Stomach (tissue), 9 donors: Measurements from ENCODE around the gene NEK10. TPM values are rescaled to one million over a fixed set of nuclear protein-coding genes. Genes with fewer than 3 reads are reported as not detected.
A peak's percentile ranks its signal among the peaks of the same experiment; 100 is the strongest.

Source experiments
- DNase-seq, 2 donors: peaks; one replicate each; pipeline versions ENCODE4 v3.0.0 to v3.0.0-alpha.2; 2013 to 2019
- H3K27ac ChIP-seq, 5 donors: fragments of 200-600 bp in 4 of 5; sonication (generic) in 4 of 5; one replicate each; pipeline ENCODE4 v1.5.1; 2013 to 2019; ENCODE audit warnings: mild to moderate bottlenecking in 1 of 5, moderate library complexity in 1 of 5
- H3K27me3 ChIP-seq, 3 donors: fragments of 200-600 bp; sonication (generic); one replicate each; pipeline ENCODE4 v1.5.1; 2017 to 2019; ENCODE audit warnings: mixed run types in 1 of 3
- H3K36me3 ChIP-seq, 4 donors: fragments of 200-600 bp; sonication (generic); 1 replicate in 3 of 4; 2 replicates in 1 of 4; pipeline ENCODE4 v1.5.1; 2016 to 2019
- H3K4me1 ChIP-seq, 4 donors: fragments of 200-600 bp; sonication (generic); one replicate each; pipeline ENCODE4 v1.5.1; 2016 to 2019
- H3K4me3 ChIP-seq, 4 donors: fragments of 200-600 bp; sonication (generic) in 3 of 4; one replicate each; pipeline ENCODE4 v1.5.1; 2016 to 2019; ENCODE audit warnings: mild to moderate bottlenecking in 1 of 4
- H3K9me3 ChIP-seq, 4 donors: fragments of 200-600 bp; sonication (generic); one replicate each; pipeline ENCODE4 v1.5.1; 2016 to 2019
- EP300 ChIP-seq: sonication (generic); formaldehyde crosslinking; IDR thresholded peaks from one replicate; pipeline ENCODE4 v1.6.1; 2017; ENCODE audit warnings: antibody characterized with exemption
- POLR2A ChIP-seq, 4 donors: fragments of 450-650 bp; IDR thresholded peaks; one replicate each; pipeline ENCODE4 v1.6.1; 2016; ENCODE audit warnings: antibody characterized with exemption in 4 of 4, control low read depth in 2 of 4, mild to moderate bottlenecking in 1 of 4, moderate library complexity in 1 of 4
- POLR2AphosphoS5 ChIP-seq, 3 donors: sonication (generic); formaldehyde crosslinking; IDR thresholded peaks; one replicate each; pipeline ENCODE4 v1.6.1; 2016; ENCODE audit warnings: antibody characterized with exemption in 3 of 3
- WGBS, 5 donors: extraction: QIAGEN DNeasy Blood & Tissue Kit in 3 of 5; methylation state at CpG; one replicate each; pipeline versions ENCODE4 v1.1.5 to v1.1.7; 2013 to 2018; 5-methylcytosine and 5-hydroxymethylcytosine counted together
- intact Hi-C: fragments of 100-400 bp; cut with DNase I; formaldehyde crosslinking; loops from one replicate; pipeline ENCODE4 v1.15.1; 2023; ENCODE audit warnings: low total_unique reads
- polyA plus RNA-seq, 3 donors: library from polyadenylated mRNA; stranded (reverse); fragments of 200-250 nt; gene quantifications; one replicate each; pipeline ENCODE4 v1.2.3, GENCODE V29; 2013
- total RNA-seq, 5 donors: library from RNA; depleted of rRNA; stranded (reverse); fragments of >200 nt; gene quantifications; one replicate each; pipeline versions ENCODE4 v1.1.0 to v1.2.3, GENCODE V29; 2014 to 2016
- TF ChIP-seq, protein P1 (sequence below), 7 experiments: fragments of 450-650 bp in 4 of 7; fragments of 200-600 bp in 3 of 7; sonication (generic) in 3 of 7; IDR thresholded peaks; one replicate each; pipeline ENCODE4 v1.5.1; 2016 to 2019; ENCODE audit warnings: antibody characterized with exemption in 7 of 7, control low read depth in 2 of 7, mild to moderate bottlenecking in 1 of 7
- donor health status: healthy with polysubstance abuse.
- donor health status: Bipolar disorder and iron deficiency.
- donor health status: healthy.

NEK10 gene
- total and polyA plus RNA-seq, 8 donors, result 0.61 to 14.3 (median 1.2) TPM; not detected in 3

DNA sequence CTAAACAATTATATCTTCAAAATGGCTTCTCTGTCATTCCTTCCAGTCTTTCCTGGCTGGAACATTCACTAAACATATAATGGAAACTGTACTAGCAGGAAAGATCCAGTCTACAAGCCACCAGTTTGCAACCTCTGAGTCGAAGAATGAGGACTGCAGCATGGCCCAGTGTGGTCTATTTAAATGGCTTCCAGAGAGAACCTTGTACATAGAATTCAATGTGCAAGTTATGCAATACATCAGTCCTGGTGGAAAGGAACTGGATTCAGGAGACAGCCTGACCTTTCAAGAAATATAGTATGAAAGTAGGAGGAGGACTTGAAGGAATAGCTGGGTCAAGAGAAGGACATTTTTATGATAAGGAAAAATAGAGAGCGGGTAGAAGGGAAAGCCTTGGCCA is 49.9 kb downstream of the NEK10 start:
- Histone ChIP-seq H3K36me3 (no peaks in the 10 kb centered on the region), H3K9me3 (no peaks in the 10 kb centered on the region), H3K27me3 (no peaks in the 10 kb centered on the region), H3K4me3 (no peak overlapping the region), H3K4me1 (peaks cover 0 to 24% (median 7%) of the 10 kb centered on the region in 4 donors), H3K27ac (peak overlapping the region in 3 of 5 donors; percentile 10 to 63 (median 39))
- WGBS, 5 donors, result 84 to 96% (median 92%) methylated on average over 2 of the region's 2 CpGs
- no peak for DNase-seq
- intact Hi-C loops, result no loop called here
- no peak for TF ChIP-seq POLR2A (IDR thresholded peaks at IDR 0.05)
- TF ChIP-seq, protein P1, sequence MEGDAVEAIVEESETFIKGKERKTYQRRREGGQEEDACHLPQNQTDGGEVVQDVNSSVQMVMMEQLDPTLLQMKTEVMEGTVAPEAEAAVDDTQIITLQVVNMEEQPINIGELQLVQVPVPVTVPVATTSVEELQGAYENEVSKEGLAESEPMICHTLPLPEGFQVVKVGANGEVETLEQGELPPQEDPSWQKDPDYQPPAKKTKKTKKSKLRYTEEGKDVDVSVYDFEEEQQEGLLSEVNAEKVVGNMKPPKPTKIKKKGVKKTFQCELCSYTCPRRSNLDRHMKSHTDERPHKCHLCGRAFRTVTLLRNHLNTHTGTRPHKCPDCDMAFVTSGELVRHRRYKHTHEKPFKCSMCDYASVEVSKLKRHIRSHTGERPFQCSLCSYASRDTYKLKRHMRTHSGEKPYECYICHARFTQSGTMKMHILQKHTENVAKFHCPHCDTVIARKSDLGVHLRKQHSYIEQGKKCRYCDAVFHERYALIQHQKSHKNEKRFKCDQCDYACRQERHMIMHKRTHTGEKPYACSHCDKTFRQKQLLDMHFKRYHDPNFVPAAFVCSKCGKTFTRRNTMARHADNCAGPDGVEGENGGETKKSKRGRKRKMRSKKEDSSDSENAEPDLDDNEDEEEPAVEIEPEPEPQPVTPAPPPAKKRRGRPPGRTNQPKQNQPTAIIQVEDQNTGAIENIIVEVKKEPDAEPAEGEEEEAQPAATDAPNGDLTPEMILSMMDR (IDR thresholded peaks at IDR 0.05), result no peak
- no peak for TF ChIP-seq EP300
- TF ChIP-seq POLR2AphosphoS5 (IDR thresholded peaks at IDR 0.05), result no peak

DNA sequence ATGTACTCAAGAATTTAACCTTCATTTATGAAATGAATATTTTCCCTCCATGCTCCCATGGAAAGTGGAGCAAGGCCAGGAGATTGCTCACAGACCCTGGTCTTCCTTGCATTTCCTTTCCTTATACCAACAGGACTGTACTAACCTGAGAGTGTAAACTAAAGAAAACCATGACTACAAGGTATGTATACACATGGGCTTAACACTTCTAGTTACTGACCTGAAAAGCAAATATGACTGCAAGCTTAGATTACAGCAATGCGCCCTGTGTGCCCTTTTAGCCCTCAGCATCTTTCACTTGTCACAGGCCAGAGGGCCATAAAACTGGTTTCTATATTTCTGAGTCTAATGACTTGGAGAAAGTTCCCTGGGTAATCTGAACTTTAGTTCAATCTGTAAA is 52.1 kb downstream of the NEK10 start:
- 26 to 61% (median 47%) methylated on average over 1 of the region's 1 CpG for WGBS, 5 donors

DNA sequence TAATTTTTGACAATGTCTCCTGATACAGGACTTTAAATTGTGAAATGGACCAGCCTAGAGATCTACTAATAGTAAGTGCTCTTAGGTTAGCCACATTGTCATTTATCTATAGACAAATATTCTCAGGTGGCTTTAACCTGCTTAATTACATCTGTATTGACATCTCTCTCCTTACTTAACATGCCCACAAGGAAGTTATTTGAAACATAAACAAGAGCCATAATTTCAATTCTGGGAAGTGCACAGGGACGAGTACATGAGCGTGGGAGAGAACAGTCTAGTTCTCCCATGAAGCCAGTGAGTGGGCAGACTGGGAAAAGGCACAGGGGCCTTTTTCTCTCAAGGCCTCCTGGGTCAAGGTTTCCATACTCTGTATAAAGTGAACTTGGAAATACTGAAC is 54.2 kb downstream of the NEK10 start:
- H3K4me1 ChIP-seq, result peaks cover 4 to 22% (median 10%) of the 10 kb centered on the region in 4 donors
- no peak overlapping the region for H3K4me3 ChIP-seq
- 35 to 62% (median 44%) methylated on average over 2 of the region's 2 CpGs for WGBS, 5 donors
- intact Hi-C loops, result no loop called here
- DNase-seq, result no peak
- no peaks in the 10 kb centered on the region for H3K36me3 ChIP-seq
- H3K27ac ChIP-seq, result no peak overlapping the region
- no peaks in the 10 kb centered on the region for H3K9me3 ChIP-seq
- H3K27me3 ChIP-seq, result no peaks in the 10 kb centered on the region
- no peak for TF ChIP-seq POLR2AphosphoS5 (IDR thresholded peaks at IDR 0.05)
- no peak for TF ChIP-seq EP300

More for the DNA sequence above, 52.1 kb downstream of the NEK10 start:
- peak overlapping the region in 1 of 5 donors; percentile 11 for H3K27ac ChIP-seq
- no peaks in the 10 kb centered on the region for H3K9me3 ChIP-seq
- H3K27me3 ChIP-seq, result no peaks in the 10 kb centered on the region
- intact Hi-C loops, result no loop called here
- DNase-seq, result peak in 1 of 2 donors; percentile 80
- no peak overlapping the region for H3K4me3 ChIP-seq
- no peak for TF ChIP-seq POLR2AphosphoS5 (IDR thresholded peaks at IDR 0.05)
- TF ChIP-seq POLR2A (IDR thresholded peaks at IDR 0.05), result no peak
- TF ChIP-seq, protein P1 (IDR thresholded peaks at IDR 0.05), result no peak
- TF ChIP-seq EP300, result no peak
- peaks cover 4 to 27% (median 10%) of the 10 kb centered on the region in 4 donors for H3K4me1 ChIP-seq
- H3K36me3 ChIP-seq, result no peaks in the 10 kb centered on the region

DNA sequence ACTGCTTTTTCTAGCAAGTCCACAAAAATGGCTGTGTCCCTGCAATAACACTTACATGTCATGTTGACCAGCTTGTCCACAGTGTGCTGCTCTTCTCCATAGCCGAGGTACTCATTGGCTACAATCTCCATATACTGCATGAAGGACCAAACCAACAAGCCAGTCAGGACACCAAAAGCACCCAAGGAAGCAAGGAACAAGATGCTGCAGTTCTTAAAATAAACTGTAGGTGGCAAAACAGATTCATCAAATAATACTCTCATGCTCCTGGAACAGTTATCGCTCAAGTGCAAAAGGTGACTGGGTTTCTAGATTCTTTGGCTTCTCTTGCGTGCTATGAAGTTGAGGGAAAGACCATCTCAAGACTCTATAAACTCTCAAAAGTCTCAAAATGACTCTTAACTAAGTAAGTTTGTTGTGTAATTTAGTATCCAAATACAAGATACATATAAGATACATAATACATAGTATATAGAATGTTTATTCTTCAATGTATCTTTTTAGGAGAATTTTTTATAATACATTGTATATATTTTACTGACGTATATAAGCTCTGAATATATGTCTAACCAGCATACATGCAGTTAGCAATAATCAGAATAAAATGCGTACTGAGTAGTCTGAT is 57.0 kb downstream of the NEK10 start:
- DNase-seq, result peak in 1 of 2 donors; percentile 85
- no peaks in the 10 kb centered on the region for H3K36me3 ChIP-seq
- peaks cover 4 to 13% (median 9%) of the 10 kb centered on the region in 4 donors for H3K4me1 ChIP-seq
- H3K27ac ChIP-seq, result no peak overlapping the region
- intact Hi-C loops, result no loop called here
- TF ChIP-seq EP300 (no peak), POLR2AphosphoS5 (IDR thresholded peaks at IDR 0.05) (no peak), POLR2A (IDR thresholded peaks at IDR 0.05) (no peak)
- TF ChIP-seq, protein P1 (IDR thresholded peaks at IDR 0.05), result peak in 5 of 7 experiments; percentile 83 to 88 (median 86)
- 32 to 35% (median 33%) methylated on average over 5 of the region's 5 CpGs for WGBS, 5 donors
- H3K9me3 ChIP-seq, result no peaks in the 10 kb centered on the region
- no peak overlapping the region for H3K4me3 ChIP-seq
- H3K27me3 ChIP-seq, result no peaks in the 10 kb centered on the region

DNA sequence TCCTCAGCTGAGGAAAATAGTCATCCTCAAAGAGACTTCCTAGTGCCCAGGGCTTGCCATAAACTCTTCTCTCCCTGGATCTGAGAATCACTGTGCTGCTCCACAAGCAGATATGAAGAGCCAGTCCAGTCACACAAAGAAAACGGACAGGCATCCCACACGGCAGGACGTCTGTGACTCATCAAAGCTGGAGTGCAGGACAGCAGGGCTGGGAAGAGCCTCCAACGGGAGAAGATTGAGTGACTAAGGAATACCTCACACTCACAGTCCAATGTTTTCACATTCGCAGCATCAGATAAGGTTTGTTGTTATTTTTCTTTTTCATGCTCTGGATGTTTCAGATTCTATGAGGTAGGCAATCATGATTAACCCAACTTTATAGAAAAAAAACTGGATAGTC is 57.8 kb downstream of the NEK10 start:
- no peaks in the 10 kb centered on the region for H3K36me3 ChIP-seq
- DNase-seq, result no peak
- intact Hi-C loops, result no loop called here
- peaks cover 0 to 11% (median 7%) of the 10 kb centered on the region in 4 donors for H3K4me1 ChIP-seq
- no peaks in the 10 kb centered on the region for H3K27me3 ChIP-seq
- H3K27ac ChIP-seq, result no peak overlapping the region
- H3K4me3 ChIP-seq, result no peak overlapping the region
- H3K9me3 ChIP-seq, result no peaks in the 10 kb centered on the region
- WGBS, 5 donors, result 59 to 74% (median 68%) methylated on average over 5 of the region's 5 CpGs
- TF ChIP-seq POLR2AphosphoS5 (IDR thresholded peaks at IDR 0.05), result no peak
- TF ChIP-seq, protein P1 (IDR thresholded peaks at IDR 0.05), result no peak
- no peak for TF ChIP-seq EP300
- no peak for TF ChIP-seq POLR2A (IDR thresholded peaks at IDR 0.05)
